ENCODE results near the gene ECHDC3.

DNA sequence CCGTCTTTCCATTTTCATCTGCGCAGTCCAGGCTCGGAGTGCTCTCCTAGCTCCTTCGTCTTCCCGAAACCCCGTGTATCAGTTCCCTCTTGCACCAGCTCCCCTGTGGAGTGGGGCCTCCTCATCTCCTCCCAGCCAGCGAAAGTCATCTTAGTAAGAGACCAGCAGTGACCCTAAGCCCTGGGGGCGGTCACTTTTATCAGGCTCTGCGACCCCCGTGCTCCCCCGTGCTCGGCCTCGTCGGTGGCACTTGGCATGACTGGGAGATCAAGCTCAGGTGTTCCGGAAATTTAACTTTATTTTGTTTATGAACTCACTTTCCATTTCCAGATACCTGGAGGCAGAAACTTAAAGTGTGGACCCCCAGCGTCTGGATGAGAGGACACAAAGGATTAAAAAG is 574 bp upstream of the ECHDC3 start:
- no peak for TF ChIP-seq CTCF (IDR thresholded peaks at IDR 0.05; ENCODE audit: low read length)
- TF ChIP-seq EZH2 (IDR thresholded peaks at IDR 0.05; ENCODE audit: borderline replicate concordance, low read length), result no peak

Measured in OCI-LY1 (cell line).